HG02938 (cell line): ENCODE results near the gene ANGEL2.

Experiments
- ATAC-seq: cut with Tn5 transposase; IDR thresholded peaks from one replicate; pipeline ENCODE4 v1.9.1; 2021; ENCODE audit warnings: mild to moderate bottlenecking, moderate library complexity; ENCODE audit not compliant: unreplicated experiment

The ANGEL2 gene

DNA sequence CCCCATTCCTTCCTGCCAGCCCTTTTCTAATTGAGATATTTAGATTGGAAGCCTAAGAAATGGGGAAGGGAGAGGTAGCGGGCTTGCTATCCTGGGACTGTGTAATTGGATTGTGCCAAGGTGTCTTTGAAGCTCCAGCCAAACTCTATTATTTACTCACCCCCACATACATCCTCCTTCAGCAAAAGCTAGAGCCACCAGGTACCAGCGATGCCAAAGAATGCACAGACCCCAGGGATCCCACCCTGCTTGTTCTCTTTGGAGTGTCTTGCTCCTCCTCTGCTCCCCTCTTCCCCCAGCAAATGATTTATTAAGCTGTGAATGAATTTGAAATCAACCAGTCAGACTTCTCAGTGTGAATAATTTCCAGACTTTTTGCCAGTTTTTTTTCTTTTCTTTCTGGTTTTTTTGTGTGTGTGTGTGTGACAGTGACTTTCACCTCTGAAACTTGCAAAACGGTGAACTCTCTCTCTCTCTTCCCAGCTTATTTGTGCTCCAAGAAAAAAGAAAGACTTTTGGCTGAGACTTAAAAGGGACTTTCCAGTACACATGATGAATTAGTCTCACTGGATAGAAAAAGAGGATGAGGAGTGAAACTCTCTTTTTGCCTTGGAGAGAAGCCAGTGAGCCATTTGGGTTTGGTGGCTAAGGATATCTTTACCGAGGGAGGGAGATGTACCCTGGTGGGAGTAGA is 63.6 kb downstream of the ANGEL2 start:
- ATAC-seq, result no peak

DNA sequence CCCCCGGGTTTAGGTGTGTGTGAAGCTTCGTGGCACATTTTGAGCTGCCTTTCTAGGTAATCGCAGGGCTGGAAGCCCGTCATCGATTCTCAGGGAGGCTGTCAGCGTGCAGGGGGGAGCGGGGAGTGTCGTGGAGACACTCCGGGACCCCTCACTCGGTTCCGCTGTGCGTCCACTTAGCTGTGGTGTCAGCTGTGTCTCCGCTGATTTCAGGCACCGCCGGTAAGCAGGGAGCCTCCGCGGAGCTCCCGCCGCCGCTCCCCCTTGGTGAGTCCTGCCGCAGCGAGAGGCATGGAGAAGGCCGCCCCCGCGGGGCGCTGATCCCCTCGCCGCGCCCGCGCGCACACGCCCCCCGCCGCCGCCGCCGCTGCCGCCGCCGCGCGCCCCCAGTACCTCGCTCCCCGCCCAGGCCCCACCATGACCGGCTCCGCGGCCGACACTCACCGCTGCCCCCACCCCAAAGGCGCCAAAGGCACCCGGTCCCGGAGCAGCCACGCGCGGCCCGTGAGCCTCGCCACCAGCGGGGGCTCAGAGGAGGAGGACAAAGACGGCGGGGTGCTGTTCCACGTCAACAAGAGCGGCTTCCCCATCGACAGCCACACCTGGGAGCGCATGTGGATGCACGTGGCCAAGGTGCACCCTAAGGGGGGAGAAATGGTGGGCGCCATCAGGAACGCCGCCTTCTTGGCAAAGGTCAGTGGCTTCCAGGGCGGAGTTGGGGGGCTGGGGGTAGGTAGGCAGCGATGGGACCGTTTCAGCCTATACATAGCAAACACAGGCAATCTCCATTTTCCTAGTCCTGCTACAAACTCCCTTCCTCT is 64.3 kb downstream of the ANGEL2 start:
- no peak for ATAC-seq

DNA sequence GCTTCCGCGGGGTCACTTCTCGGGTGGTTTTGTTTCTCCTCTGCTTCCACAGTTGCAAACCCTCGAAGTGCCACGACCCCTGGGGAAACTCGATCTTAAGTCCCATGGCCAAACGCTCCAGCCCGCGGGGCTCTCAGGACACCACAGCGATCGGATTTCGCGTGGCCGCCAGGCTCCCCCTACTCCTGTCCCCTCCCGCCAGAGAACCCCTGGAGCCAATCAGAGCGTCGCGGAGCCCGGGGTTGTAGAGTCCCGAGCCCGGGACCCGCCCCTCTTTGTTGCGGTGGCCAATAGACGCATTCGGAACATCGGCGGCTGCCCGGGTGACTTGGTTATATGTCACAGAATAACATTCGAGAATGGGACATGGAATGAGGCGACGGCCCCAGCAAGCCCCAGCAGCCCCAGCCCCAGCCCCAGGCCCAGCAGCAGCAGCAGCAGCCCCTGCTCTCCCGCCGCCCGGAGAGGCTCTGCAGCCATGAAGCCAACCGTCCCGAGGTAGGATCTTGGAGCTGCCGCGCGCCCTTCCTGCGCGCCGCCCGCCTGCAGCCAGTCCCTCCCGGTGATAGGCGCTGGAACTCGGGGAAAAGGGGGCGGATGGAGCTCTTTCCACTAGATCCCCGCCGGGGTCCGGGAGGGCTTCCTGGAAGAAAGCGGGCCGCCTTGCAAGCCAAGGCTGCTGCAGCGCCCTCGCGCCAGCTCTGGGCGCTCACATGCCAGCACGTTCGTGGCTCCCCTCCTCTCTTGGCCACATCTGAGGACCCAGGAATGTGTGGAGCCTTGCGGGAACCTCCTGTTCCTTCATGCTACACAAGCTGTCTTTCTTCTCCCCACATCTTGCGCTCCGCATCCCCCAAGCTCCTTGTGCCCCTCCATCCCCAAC is 65.2 kb downstream of the ANGEL2 start, which contains the start of gene VASH2:
VASH2 (plus strand) TSS at position 299 of the 883 bp plus-strand sequence. CDS start 1,002 bp downstream, outside the sequence.
- ATAC-seq, result peak; percentile 93

DNA sequence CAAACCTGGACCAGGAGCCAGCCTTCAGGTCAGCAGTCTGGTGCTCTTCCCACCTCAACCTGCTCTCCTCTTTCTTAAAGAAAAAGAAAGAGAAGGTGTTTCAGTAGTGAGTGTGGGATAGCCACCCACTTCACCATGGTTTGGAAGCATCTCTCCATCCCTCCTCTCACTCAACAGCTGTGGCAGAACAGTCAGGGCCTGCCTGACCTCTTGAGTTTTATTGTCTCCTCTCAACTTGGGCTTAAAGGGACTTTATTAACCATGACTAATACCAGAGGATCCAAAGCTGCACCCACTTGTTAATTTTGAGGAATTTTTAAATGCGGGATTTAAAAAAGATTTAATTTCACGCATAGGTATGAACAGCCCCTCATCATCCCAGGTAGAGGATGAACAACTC is 65.9 kb downstream of the ANGEL2 start:
- no peak for ATAC-seq

DNA sequence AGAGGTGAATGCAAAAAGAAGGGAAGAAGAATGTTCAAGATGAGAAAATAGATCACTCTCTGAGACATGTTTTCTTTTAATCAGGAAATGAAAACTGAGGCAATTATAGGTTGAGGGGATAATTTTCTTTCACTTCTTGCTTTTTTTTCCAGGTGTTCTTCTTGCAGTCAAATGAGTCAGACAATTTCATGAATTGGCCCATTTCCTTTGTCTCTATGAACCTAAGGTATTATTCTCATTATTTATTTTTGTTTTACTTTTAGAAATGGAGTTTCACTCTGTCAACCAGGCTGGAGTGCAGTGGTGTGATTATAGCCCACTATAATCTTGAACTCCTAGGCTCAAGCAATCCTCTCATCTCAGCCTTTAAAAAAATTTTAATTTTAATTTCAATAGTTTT is 68.8 kb downstream of the ANGEL2 start:
- no peak for ATAC-seq

DNA sequence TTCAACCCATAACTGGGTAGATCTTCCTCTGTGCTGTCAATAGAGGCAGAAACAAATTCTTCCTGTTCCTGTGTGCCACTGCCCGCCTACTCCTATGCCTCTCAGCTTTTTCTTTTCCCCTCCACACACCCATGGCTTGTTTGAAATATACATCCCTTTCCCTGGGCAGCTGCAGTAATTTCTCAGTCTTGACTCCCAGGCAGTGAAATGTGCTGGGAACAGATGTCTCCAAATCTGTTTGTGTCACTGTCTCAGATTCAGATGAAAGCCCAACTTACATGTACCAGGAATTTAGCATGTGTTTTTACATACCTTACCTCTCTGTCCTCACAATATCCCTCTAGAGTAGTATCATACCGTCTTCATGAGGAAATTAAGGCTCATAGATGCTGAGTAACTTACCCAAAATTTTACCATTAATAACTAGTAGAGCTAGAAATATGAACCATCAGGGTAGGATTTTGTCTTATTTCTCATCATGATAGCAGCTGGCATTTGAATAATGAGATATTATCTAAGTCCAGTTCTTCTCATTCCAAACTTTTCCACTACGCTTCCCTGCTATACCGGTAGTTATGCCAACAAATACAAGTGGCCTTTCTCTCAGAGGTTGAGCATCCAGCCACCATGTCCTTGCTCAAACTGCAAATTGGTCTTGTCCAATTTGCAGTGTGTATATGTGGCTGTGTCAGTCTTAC is 70.1 kb downstream of the ANGEL2 start:
- no peak for ATAC-seq

DNA sequence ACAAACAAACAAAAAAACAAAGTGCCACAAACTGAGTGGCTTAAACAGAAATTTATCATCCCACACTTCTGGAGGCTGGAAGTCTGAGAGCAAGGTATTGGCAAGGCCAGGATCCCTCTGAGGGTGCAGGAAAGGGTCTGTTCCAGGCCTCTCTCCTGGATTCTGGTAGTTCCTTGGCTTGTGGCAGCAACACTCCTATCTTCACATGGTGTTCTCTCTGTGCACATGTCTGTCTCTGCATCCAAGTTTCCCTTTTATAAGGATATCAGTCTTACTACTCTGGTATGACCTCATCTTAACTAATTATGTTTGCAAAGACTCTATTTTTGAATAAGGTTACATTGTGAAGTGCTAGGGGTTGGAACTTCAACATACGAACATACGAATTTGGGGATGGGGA is 70.6 kb downstream of the ANGEL2 start:
- no peak for ATAC-seq

DNA sequence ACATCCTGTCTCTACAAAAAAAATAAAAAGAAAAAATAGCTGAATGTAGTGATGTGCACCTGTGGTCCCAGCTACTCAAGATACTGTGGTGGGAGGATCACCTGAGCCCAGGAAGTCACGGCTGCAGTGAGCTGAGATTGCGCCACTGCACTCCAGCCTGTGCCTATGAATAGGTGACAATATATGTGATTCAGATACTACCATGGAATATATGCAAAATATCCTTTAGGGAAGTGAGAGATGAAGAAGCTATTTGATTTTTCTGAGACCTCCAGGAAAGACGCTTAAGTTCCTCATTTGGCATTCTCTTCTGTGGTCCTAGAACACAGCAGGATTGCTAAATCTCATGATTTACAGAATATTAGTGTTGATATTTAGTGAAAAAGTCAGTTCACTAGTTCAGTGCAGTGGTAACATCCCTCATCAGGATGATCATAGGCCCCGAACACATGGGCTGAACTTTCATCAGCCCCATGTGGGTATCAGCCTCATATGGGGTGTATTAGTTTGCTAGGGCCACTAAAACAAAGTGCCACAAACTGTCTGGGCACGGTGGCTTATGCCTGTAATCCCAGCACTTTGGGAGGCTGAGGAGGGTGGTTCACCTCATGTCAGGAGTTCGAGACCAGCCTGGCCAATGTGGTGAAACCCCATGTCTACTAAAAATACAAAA is 71.3 kb downstream of the ANGEL2 start:
- no peak for ATAC-seq

DNA sequence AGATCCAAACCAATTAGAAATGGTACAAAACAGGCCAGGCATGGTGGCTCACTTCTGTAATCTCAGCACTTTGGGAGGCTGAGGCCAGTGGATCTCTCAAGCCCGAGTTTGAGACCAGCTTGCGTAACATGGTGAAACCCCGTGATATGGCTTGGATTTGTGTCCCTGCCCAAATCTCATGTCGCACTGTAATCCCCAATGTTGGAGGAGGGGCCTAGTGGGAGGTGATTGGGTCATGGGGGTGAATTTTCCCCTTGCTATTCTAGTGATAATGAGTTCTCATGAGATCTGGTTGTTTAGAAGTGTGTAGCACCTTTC is 72.3 kb downstream of the ANGEL2 start:
- ATAC-seq, result no peak

DNA sequence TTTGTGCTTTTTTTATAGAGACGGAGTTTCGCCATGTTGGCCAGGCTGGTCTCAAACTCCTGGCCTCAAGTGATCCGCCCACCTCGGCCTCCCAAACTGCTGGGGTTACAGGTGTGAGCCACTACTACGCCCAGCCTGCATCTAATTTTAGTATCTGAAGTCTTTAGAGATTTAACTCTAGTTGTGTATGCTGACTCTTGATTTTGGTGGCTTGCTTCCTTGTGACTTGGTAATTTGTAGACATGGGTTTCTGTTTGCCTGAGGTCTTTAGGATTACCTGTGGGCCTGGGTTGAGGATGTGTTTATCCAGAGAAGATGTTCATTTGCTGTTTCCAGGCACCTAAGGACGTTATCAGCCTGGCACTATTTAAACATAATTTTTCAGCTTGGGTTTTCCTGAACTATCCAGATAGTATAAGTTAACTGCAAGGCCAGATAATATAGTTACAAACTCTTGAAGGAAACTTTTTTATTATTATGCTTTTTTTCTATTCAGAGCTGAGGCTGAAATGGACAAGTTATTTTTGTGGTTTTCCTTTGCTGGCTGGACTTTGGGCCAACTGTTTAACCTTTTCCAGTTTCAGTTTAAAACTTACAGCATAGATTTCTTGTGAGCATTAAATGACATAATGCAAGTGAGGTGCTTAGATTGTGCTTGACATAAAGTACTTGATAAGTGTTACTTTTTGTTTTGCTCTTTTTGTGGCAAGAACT is 72.8 kb downstream of the ANGEL2 start:
- ATAC-seq, result no peak
